ENCODE data around the gene ESRP2. TPM values are rescaled to one million over a fixed set of nuclear protein-coding genes. Genes with fewer than 3 reads are reported as not detected.

Gene ESRP2
- total RNA-seq, 4 donors from 2014 or later: 0.13 to 2.9 TPM; not detected in 2

GRCh38 chr16:68273896-68274295 is 38.0 kb upstream of the ESRP2 start:
- no peak for TF ChIP-seq EP300 (IDR thresholded peaks at IDR 0.05)
- no peak for TF ChIP-seq CTCF (IDR thresholded peaks at IDR 0.05)
- no peak for TF ChIP-seq POLR2A (IDR thresholded peaks at IDR 0.05)
- TF ChIP-seq POLR2AphosphoS5 (IDR thresholded peaks at IDR 0.05): no peak
- Histone ChIP-seq H3K4me3 (no peak overlapping the region), H3K27me3 (no peaks in the 10 kb centered on the region), H3K4me1 (peaks cover 0 to 90% (median 13%) of the 10 kb centered on the region in 3 donors), H3K9me3 (no peaks in the 10 kb centered on the region), H3K36me3 (peaks cover 0 to 32% of the 10 kb centered on the region in 2 donors), H3K27ac (peak overlapping the region in 1 of 4 donors; percentile 78)
- 80 to 95% methylated on average over 1 to 8 of the region's 8 CpGs for WGBS, 2 donors (ENCODE audit: low coverage in 1 of 2)
- ATAC-seq: no peak

- no peak overlapping the region for H3K27ac ChIP-seq
- ATAC-seq: no peak
- 60 to 92% methylated on average over 1 to 5 of the region's 5 CpGs for WGBS, 2 donors (ENCODE audit: low coverage in 1 of 2)
- peaks cover 0 to 95% (median 13%) of the 10 kb centered on the region in 3 donors for H3K4me1 ChIP-seq
- H3K36me3 ChIP-seq: peaks cover 0 to 29% of the 10 kb centered on the region in 2 donors
- H3K9me3 ChIP-seq: no peaks in the 10 kb centered on the region
- no peaks in the 10 kb centered on the region for H3K27me3 ChIP-seq
- TF ChIP-seq EP300 (IDR thresholded peaks at IDR 0.05): no peak
- no peak for TF ChIP-seq POLR2AphosphoS5 (IDR thresholded peaks at IDR 0.05)
- TF ChIP-seq CTCF (IDR thresholded peaks at IDR 0.05): no peak
- TF ChIP-seq POLR2A (IDR thresholded peaks at IDR 0.05): no peak
- no peak overlapping the region for H3K4me3 ChIP-seq
Measured at GRCh38 chr16:68273459-68273858, 37.5 kb upstream of the ESRP2 start.

GRCh38 chr16:68272507-68273209 is 36.7 kb upstream of the ESRP2 start:
- H3K27me3 ChIP-seq: no peaks in the 10 kb centered on the region
- TF ChIP-seq POLR2A (IDR thresholded peaks at IDR 0.05) (no peak), EP300 (IDR thresholded peaks at IDR 0.05) (no peak), POLR2AphosphoS5 (IDR thresholded peaks at IDR 0.05) (no peak), CTCF (IDR thresholded peaks at IDR 0.05) (no peak)
- peaks cover 0 to 99% (median 17%) of the 10 kb centered on the region in 3 donors for H3K4me1 ChIP-seq
- ATAC-seq: no peak
- no peak overlapping the region for H3K4me3 ChIP-seq
- no peaks in the 10 kb centered on the region for H3K9me3 ChIP-seq
- peak overlapping the region in 1 of 4 donors; percentile 4 for H3K27ac ChIP-seq
- WGBS, 2 donors (ENCODE audit: low coverage in 1 of 2): 83 to 94% methylated on average over 3 of the region's 4 CpGs
- H3K36me3 ChIP-seq: peaks cover 0 to 25% of the 10 kb centered on the region in 2 donors

- no peak for ATAC-seq
- Histone ChIP-seq H3K4me3 (no peak overlapping the region), H3K27me3 (no peaks in the 10 kb centered on the region), H3K9me3 (no peaks in the 10 kb centered on the region), H3K4me1 (peaks cover 0 to 97% (median 14%) of the 10 kb centered on the region in 3 donors), H3K27ac (no peak overlapping the region), H3K36me3 (peaks cover 0 to 23% of the 10 kb centered on the region in 2 donors)
- WGBS, 2 donors (ENCODE audit: low coverage in 1 of 2): 0 to 40% methylated on average over 1 of the region's 1 CpG
- TF ChIP-seq POLR2AphosphoS5 (IDR thresholded peaks at IDR 0.05): no peak
- TF ChIP-seq POLR2A (IDR thresholded peaks at IDR 0.05): no peak
- no peak for TF ChIP-seq EP300 (IDR thresholded peaks at IDR 0.05)
- no peak for TF ChIP-seq CTCF (IDR thresholded peaks at IDR 0.05)
Measured at GRCh38 chr16:68270353-68270752, 34.4 kb upstream of the ESRP2 start.

GRCh38 chr16:68269793-68270192 is 33.9 kb upstream of the ESRP2 start:
- no peak for TF ChIP-seq EP300 (IDR thresholded peaks at IDR 0.05)
- TF ChIP-seq POLR2A (IDR thresholded peaks at IDR 0.05): no peak
- no peak for TF ChIP-seq POLR2AphosphoS5 (IDR thresholded peaks at IDR 0.05)
- TF ChIP-seq CTCF (IDR thresholded peaks at IDR 0.05): no peak
- 100% methylated on average over 4 of the region's 4 CpGs; no CpG with 5 or more reads in 1 of the 2 donors for WGBS, 2 donors (ENCODE audit: low coverage in 1 of 2)
- peaks cover 0 to 19% of the 10 kb centered on the region in 2 donors for H3K36me3 ChIP-seq
- peaks cover 0 to 96% (median 14%) of the 10 kb centered on the region in 3 donors for H3K4me1 ChIP-seq
- H3K27ac ChIP-seq: no peak overlapping the region
- H3K9me3 ChIP-seq: no peaks in the 10 kb centered on the region
- no peak for ATAC-seq
- no peaks in the 10 kb centered on the region for H3K27me3 ChIP-seq
- H3K4me3 ChIP-seq: no peak overlapping the region
